Measurements from ENCODE around the gene ZMIZ1.

ZMIZ1 gene

DNA sequence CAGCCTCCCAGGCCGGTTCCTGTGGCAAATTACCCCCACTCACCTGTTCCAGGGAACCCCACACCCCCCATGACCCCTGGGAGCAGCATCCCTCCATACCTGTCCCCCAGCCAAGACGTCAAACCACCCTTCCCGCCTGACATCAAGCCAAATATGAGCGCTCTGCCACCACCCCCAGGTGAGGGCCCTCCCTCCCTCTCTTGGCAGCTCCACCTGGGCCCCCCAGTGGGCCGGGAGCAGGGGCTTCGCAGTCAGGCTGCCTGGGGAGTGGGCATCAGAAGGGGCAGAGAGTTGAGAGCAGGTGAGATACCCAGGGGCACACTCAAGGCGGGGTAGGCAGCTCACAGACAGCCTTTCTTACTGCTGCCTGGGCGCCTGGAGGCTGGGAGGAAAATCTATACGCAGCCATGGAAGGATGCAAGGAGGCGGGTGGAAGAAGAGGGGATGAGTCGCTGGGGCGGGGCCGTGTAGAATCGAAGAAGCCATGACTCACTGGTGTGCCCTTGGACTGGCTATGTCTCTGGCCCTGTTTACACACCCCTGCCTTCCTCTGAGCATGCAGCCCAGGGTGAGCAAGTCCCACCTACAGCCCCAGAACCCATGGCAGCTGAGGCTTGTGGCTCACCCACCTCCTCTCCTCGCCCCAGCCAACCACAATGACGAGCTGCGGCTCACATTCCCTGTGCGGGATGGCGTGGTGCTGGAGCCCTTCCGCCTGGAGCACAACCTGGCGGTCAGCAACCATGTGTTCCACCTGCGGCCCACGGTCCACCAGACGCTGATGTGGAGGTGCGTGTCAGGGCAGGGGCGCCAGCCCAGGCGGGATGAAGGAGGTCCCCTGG is 229.9 kb downstream of the ZMIZ1 start:
- DNase-seq, result peak; percentile 60

DNA sequence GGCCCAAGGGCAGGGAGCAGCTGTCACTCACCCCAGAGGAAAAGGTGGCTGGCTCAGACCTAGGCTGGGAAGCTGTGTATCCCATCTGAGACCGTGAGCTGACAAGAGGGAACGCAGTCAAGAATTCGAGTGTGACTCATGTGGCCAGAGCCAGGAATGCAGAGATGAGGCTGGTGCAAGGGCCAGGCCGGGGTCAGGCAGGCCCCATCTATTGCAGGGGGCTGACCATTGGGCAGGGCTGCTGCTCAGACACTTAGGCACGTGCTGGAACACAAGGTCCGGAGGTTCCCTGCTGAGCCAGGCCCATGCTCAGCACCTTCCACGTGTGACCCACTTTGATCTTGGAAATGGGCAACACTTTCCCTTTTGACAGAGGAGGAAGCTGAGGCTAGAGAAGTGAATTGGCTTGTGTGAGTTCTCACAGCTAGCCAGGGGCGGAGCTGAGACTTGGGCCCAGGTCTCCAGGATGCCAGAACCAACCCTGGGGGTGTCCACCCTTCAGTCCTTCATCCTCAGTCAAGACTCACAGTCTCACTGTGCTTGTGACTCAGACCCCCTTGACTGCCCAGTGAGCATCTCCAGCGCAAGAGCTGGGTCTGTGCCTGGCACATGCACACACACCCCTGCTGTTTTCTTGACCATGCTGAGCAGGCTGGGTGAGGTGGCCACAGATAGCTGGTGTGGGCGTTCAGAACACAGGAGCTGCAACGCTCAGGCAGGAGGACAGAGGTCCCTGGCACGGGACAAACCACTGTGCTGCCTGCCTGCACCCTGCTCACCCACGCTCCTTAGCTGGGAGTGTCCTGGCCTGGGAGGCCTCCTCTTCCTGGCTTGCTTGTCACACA is 230.9 kb downstream of the ZMIZ1 start:
- DNase-seq, result no peak

DNA sequence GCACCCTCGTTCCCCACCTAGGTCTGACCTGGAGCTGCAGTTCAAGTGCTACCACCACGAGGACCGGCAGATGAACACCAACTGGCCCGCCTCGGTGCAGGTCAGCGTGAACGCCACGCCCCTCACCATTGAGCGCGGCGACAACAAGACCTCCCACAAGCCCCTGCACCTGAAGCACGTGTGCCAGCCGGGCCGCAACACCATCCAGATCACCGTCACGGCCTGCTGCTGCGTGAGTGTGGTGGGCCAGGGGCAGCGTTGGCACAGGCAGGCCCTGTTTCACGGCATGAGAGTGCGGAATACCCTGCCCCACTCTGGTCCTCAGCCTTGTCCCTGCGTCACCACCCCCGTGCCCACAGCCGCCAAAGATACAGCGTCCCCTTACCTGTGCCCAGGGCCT is 231.9 kb downstream of the ZMIZ1 start:
- DNase-seq, result no peak

- DNase-seq, result no peak
Measured at GRCh38 chr10:79301754-79302530, 233.2 kb downstream of the ZMIZ1 start.

DNA sequence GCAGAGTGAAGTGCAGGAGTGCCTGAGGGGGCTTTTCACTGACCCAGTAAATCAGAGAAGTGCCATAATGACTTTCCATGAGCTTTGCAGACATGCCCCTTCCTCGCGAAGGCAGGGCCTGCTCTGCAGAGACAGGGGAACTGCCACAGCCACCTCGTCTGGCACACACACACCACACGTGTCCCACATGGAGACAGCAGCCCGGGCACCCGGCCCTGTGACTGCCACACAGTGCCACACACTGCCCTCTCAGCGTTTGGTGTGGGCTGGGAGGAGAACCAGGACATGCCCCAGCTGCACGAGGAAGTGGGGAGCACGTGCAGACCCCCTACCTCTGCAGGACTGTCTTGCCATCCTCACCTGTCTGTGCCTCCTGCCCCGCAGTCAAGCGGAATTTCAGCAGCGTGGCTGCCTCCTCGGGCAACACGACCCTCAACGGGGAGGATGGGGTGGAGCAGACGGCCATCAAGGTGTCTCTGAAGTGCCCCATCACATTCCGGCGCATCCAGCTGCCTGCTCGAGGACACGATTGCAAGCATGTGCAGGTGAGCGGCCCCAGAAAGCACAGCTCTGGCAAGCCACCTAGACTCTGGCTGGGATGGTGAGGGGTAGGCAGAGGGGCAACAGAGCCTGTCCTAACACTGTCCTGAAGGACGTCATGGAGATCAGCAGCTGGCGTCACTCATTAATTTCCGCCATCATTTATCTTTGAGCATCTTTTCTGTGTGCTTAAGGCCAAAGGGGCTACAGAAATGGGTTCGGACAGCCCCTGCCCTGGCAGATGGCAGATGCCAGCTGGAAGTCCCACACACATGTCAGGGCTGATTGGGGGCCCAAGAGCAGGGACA is 235.1 kb downstream of the ZMIZ1 start:
- DNase-seq, result no peak

GRCh38 chr10:79304479-79305087 is 235.8 kb downstream of the ZMIZ1 start:
- DNase-seq, result no peak

- DNase-seq, result no peak
Measured at GRCh38 chr10:79305515-79305914, 236.7 kb downstream of the ZMIZ1 start.

DNA sequence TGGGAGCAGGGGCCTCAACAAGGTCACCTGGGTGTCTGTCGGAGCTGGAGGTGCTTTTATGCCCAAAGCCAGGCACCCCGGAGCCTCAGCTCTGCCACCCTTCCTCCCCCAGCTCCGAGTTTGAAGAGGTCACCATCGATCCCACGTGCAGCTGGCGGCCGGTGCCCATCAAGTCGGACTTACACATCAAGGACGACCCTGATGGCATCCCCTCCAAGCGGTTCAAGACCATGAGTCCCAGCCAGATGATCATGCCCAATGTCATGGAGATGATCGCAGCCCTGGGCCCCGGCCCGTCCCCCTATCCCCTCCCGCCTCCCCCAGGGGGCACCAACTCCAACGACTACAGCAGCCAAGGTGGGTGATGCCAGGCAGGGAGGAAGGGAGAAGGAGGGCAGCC is 237.2 kb downstream of the ZMIZ1 start:
- no peak for DNase-seq

GRCh38 chr10:79306644-79307220 is 238.0 kb downstream of the ZMIZ1 start:
- DNase-seq, result no peak

DNA sequence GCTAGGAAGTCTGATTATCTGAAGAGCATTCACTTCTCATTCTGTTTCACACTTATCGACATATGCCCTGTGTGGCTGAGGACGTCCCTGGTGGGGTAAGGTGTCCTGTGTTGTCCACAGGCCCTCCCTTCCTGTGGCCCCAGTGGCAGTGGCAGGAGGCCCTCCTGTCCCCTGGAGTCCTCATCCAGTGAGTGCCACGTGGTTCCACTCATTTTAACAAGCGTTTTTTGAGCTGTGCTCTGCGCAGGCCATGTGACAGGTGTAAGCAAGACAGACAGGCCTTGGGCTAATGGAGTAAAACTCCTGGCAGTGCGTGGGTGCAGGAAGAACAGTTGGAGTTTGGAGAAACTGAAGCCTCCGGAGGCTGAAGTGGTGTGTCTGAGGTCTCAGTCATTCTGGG is 239.2 kb downstream of the ZMIZ1 start:
- DNase-seq, result no peak

DNA sequence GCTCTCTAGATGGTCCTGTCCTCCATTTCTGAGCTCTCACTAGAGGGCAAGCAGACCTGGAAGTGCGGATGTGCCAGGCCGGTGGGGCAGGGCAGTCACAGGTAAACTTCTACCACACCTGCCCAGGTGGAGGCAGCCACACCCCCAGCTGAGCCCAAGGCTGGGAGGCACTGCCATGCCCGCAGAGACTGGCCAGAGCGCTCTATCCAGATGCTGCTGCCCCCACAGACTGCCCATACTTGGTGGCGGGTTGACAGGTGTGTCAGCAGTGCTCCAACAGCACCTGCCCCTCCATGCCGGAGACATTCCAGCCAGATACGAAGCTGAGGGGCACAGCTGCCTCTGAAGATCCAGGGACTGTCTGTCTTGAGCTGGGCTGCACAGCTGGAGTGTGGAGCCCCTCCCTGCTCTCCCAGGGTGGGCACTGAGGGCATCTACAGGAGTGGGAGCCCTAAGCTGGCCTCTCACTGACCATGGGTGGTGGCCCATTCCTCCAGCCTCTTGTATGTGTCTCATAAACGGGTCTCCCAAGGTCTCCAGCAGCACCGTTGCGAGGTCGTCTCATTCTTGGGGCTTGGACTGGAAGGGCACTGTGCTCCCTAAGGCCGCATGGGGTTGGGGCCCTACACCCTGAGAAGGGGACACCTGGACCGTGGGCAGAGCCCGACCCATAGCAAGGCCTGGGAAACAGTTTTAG is 240.4 kb downstream of the ZMIZ1 start:
- no peak for DNase-seq

- no peak for DNase-seq
Measured at GRCh38 chr10:79310200-79310865, 241.6 kb downstream of the ZMIZ1 start.

GRCh38 chr10:79310911-79311573 is 242.3 kb downstream of the ZMIZ1 start:
- no peak for DNase-seq

GRCh38 chr10:79311581-79312407 is 243.0 kb downstream of the ZMIZ1 start:
- no peak for DNase-seq

DNA sequence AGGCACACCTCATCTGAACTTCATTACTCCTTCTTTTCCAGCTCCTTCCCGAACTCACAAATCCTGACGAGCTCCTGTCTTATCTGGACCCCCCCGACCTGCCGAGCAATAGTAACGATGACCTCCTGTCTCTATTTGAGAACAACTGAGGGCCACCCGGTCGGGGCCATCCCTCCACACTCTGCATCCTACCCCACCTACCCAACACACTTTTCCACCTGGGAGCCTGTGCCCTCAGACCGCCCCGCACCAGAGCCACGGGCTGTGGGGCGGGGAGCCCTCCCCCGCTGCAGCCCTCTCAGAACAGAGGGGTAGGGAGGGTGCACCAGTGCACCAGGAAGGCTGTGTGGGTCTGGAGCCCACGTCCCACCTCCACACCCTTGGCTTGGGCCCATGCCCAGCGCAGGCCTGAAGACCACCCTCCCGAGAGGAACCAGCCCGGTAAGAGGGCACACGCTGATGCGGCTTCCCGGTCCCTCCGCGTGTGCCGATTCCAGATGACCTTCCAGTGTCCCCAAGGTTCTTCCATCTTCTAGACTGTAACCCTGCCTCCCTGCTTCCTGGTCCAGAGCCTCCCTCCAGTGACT is 243.9 kb downstream of the ZMIZ1 start:
- no peak for DNase-seq

GRCh38 chr10:79313320-79313719 is 244.6 kb downstream of the ZMIZ1 start:
- DNase-seq, result no peak

DNA sequence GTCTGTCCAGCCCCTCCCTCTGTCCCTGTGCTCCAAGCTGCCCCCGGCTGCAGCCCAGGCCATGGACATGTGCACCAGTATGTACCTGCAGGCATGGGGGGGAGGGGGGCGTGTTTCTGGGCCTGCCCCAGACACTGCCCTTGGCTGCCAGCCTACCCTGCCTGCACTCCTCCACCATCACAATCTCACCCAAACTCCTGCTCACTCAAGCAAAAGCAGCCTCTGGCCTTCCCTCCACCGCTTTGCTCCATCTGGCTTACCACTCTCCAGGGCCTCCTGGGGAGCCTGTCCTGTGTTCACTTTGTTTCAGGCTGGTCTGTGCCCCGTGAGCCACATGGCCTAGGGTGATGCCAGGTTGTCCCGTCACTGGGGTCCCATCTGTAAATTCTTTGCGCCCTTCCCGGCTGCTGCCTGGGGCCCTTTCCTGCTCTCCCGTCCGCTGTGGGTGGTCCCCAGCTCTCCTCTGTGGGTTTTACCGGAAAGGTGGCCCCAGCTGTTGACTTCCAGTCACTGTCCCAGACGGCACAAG is 245.2 kb downstream of the ZMIZ1 start:
- DNase-seq, result no peak
